Measurements from ENCODE around the gene PHLPP2.

DNA sequence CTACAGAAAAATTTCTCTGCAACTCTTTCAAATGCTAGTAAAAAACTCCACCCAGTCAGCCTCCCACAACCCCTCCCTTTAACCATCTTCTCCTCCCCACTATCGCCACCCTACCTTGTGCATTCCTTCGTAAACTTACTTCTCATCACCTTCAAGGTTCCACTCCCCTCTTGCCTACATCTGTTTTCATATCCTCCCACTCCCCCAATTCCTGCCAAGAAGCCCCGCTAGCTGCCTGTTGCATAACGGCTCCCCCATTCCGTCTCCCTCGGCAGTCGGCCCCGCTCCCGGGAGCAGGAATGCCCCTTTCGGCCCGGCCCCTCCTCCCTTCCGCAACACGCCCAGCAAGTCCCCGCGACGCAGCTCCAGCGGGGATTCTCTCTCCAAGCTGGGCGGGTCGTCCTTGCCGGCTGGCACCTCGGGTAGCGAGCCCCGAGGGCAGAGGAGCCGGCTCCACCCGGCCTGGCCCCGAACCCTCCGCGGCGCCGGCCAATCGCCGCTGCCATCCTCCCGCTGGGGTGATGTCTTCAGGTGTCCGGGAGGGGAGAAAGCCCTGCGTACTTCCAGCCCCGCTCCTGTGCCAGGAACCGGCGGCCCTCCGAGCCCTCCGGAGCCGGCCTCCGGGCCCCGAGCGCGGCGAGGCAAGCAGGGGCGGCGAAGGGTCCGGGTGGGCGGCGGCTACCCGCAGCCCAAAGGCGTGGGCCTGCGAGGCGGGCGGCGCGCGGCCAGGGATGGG is 1.5 kb downstream of the PHLPP2 start:
- TF ChIP-seq, protein P1, sequence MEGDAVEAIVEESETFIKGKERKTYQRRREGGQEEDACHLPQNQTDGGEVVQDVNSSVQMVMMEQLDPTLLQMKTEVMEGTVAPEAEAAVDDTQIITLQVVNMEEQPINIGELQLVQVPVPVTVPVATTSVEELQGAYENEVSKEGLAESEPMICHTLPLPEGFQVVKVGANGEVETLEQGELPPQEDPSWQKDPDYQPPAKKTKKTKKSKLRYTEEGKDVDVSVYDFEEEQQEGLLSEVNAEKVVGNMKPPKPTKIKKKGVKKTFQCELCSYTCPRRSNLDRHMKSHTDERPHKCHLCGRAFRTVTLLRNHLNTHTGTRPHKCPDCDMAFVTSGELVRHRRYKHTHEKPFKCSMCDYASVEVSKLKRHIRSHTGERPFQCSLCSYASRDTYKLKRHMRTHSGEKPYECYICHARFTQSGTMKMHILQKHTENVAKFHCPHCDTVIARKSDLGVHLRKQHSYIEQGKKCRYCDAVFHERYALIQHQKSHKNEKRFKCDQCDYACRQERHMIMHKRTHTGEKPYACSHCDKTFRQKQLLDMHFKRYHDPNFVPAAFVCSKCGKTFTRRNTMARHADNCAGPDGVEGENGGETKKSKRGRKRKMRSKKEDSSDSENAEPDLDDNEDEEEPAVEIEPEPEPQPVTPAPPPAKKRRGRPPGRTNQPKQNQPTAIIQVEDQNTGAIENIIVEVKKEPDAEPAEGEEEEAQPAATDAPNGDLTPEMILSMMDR (IDR thresholded peaks at IDR 0.05), result no peak
- TF ChIP-seq POLR2A (IDR thresholded peaks at IDR 0.05), result peak in 1 of 4 donors; percentile 8

All from esophagus squamous epithelium (tissue), 4 donors.